ENCODE measurements around the gene SOHLH1.

The SOHLH1 gene

DNA sequence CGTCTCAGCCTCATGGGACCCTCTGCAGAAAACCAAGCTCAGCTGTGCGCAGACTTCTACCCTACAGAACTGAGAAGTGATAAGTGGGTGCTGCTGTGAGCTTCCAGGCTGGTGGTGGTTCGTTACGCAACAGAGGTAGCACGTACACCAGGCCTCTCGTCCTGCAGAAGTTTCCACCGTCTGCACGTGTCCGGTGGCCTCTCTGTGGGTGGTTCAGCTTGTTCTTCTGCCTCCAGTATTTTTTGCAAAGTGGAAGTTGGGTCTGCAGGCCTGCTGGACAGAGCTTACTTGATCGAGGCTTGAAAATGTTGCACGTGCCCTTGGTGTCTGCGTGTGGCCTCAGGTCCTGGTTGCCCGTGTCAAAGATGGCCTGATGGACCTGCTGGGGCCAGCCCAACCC is 30.2 kb upstream of the SOHLH1 start:
- no peak for DNase-seq (ENCODE audit: low spot score)

DNA sequence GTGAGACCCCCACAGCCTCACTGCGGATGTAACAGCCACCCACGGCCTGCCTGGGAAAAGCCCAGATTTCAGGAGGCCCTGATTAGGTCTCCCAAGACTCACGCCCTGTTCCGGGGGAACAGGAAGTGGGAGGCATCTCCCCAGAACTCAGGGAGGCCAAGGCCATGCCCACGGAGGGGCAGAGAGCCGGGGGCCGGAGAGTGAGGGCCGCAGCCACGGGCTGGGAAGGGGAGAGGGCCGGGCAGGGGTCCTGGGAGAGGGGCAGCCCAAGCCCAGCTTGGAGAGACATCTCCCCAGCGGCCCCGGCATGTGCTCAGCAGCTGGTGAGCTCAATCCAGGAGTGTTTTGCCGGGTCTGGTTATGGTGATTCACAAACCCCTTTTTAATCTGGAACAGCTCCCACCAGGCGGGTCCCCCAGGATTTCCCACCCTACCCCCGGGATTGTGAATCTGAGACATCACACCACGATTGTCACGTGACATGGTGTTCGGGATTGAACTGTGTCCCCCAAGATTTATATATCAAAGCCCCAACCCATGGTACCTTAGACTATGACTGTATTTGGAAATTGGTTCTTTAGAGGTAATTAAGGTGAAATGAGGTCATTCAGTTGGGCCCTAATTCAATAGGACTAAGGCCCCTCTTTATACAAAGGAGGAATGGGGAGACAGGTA is 29.3 kb upstream of the SOHLH1 start:
- DNase-seq (ENCODE audit: low spot score) = no peak

GRCh38 chr9:135727257-135727875 is 28.1 kb upstream of the SOHLH1 start:
- DNase-seq (ENCODE audit: low spot score) = no peak

DNA sequence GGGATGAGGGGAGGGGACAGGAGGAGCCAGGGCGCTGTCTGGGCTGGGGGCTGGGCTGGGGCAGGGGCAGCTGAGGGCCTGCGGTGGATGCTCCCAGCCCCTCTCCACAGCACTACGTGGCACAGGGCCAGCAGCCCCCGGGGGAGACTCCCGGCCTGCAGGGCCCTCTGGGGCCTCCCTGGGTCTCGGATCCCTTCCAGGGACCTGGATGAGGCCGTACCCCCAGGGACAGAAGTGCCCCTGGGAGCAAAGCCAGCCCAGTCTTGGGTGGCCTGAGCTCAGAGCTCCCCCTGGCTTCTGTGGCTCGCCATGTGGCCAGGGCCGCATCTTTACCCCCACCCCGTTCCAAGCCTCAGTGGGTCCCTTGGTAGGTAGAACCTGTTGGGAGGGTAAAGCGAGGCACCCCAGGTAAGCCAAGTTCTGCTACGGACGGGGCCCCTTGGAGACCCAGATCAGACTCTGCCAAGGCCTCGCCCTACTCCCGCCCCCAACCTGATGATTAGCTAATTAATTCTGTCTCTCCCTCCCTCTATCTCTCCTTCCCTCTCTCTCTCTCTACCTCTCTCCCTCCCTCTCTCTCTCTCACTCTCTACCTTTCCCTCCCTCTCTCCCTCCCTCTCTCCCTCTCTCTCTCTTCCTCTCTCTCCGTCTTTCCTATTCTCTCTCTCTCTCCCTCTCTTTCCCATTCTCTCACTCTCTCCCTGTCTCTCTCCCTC is 27.0 kb upstream of the SOHLH1 start:
- no peak for DNase-seq (ENCODE audit: low spot score)

DNA sequence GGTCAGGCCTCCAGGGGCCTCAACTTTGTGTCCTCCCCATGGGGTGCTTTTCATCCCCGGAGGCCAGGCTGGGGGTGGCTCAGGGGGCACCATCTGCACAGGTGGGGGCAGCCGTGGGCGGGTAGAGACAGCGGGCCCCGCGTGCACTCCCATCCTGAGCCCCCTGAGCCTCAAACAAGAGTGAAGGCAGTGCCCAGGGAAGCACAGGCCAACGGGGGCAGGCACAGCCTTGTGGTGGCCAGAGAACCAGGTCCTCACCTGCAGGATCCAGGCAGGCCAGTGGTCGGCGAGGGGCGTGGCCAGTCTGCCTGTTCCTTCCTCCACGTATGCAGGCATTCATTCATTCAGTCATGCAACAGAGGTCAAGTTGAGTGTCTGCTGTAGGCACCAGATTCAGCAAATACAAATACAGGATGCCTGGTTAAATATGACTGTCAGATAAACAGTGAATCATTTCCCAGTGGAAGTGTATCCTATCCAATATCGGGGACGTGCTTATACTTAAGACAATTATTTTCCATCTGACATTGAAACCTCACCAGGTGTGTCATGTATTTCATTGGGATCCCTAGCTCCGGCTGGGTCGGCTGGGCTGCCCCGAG is 25.0 kb upstream of the SOHLH1 start:
- DNase-seq (ENCODE audit: low spot score) = no peak

DNA sequence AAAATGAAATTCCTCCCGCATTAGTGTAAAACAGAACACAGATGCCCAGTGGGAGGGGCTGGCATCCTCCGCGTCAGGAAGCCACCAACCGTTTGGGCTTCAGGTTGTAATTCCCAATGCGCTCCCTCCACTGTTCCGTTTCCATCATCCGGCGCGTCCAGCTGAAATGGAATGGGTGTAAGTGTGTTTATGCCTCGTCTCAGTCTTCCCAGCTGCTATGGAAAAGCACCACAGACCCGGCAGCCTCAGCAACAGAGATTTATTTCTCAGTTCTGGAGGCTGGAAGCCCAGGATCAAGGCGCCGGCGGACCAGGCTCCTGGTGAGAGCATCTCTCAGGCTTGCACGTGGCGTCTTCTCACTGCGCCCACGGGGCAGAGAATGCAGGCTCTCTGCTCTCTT is 23.1 kb upstream of the SOHLH1 start:
- DNase-seq (ENCODE audit: low spot score) = no peak

- DNase-seq (ENCODE audit: low spot score) = no peak
These were observed 20.2 kb upstream of the SOHLH1 start for GRCh38 chr9:135719472-135719871.

GRCh38 chr9:135718616-135719015 is 19.3 kb upstream of the SOHLH1 start:
- no peak for DNase-seq (ENCODE audit: low spot score)

- DNase-seq (ENCODE audit: low spot score) = no peak
These were observed 18.1 kb upstream of the SOHLH1 start for GRCh38 chr9:135717410-135717809.

GRCh38 chr9:135716045-135716444 is 16.8 kb upstream of the SOHLH1 start:
- DNase-seq (ENCODE audit: low spot score) = no peak

- DNase-seq (ENCODE audit: low spot score) = no peak
These were observed 15.8 kb upstream of the SOHLH1 start for GRCh38 chr9:135715056-135715595.

DNA sequence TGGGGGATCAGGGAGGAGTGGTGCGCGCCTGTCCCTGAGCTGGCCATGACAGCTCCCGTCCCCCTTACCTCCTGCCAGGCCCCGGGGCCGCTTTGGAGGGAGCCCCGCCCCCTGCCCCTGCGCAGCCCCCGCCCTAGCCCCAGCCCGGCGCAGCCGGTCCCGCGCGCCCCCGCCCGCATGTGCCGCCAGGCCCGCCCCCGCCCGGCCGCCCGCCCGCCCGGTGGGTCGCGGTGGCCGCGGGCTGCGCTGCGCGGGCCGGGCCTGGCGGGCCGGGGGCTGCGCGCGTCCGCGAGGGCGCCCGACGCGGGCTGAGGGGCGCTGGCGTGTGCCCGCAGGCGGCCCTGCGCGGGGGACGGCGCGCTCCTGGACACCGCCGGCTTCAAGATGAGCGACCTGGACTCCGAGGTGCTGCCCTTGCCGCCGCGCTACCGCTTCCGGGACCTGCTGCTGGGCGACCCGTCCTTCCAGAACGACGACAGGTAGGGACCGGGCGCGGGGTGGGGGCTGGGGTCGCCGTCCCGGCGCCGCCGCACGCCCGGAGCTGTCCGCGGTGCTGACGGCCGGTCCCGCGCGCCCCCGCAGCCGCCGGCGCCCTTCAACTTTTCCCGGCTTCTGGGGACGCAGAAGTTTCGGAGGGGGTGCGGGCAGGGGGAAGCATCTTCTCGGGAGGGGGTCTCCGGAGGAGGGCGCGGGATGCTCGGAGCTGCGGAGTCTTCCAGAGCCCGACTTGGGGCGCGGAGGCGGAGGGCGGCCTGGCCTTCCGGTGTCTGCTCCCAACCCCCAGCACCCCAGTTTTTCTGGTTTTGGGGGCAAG is 15.2 kb upstream of the SOHLH1 start:
- DNase-seq (ENCODE audit: low spot score) = no peak

GRCh38 chr9:135712613-135713295 is 13.5 kb upstream of the SOHLH1 start:
- DNase-seq (ENCODE audit: low spot score) = no peak

- no peak for DNase-seq (ENCODE audit: low spot score)
These were observed 12.6 kb upstream of the SOHLH1 start for GRCh38 chr9:135711881-135712280.

DNA sequence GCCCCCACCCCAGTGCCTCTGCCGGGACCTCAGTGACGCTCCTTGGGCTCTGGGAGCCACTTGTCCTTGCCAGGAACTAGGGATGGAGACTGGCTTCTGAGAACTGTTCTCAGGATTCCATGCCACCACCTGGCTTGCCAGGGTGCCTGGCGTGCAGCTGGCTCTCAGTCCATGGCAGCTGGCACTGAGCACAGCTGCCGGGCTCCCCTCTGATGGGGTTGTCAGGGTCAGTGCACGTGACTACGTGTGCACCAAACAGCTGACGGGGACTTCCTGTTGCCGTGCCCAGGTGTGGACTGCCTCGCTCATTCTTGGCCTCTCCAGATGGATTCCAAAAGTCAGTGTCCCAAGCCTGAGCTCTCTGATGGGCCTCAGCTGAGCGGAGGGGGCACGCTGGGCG is 12.1 kb upstream of the SOHLH1 start:
- DNase-seq (ENCODE audit: low spot score) = no peak

DNA sequence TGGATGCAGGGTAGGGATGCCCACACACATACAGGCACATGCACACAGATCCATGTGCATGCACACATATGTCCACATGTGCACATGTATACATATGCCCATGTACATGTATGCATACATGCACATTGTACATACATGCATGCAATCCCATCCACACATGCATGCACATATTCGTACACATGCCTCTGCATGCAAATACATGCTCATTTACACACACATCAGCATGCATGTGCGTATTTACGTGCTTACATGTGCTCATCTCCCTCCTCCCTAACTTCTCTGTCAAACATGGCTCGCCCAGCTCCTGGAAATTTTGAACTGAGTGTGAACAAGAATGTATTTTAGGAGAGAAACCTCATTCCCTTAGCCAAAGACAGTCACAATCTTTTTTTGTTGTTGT is 8.9 kb upstream of the SOHLH1 start:
- no peak for DNase-seq (ENCODE audit: low spot score)

DNA sequence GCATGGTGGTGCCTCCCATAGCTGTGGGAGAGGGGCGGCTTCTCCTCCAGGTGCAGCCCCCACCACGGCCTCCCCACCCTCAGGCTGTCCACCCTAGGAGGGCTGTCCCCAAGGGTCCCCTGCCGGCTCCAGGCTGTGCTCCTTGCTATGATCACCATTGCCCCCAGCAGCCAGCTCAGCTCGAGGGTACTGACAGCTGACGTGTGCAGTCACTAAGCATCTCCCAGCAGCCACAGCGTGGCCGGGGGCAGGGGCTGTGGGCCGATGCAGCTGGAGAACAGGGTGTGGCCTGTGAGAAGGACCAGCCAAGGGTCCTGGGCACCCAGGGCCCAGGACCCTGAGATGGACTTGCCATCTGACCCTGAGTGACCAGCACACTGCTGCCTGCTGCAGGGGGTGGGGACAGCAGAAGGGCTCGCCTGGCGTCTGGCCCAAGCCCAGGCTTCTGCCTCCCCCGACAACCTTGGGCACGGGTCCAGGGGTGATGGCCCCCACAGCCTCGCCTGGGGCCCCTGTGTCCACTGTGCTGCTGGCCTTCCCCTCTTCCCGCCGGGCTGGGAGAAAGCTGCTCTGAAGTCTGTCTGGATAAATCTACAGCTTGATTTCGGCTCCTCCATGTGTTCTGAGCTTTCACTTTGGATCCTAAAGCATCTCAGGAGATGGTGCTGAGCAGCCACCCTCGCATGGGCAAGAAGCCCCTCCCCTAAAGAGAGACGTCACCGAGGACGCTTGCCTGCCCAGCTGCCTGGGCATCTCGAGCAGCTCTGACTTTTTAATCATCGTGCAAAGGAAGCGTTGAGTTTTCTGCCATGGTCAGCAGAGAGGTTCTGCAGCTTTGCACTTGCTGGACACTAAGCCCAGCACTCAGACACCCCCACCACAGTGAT is 8.2 kb upstream of the SOHLH1 start:
- no peak for DNase-seq (ENCODE audit: low spot score)

- no peak for DNase-seq (ENCODE audit: low spot score)
These were observed 7.0 kb upstream of the SOHLH1 start for GRCh38 chr9:135706288-135706687.

DNA sequence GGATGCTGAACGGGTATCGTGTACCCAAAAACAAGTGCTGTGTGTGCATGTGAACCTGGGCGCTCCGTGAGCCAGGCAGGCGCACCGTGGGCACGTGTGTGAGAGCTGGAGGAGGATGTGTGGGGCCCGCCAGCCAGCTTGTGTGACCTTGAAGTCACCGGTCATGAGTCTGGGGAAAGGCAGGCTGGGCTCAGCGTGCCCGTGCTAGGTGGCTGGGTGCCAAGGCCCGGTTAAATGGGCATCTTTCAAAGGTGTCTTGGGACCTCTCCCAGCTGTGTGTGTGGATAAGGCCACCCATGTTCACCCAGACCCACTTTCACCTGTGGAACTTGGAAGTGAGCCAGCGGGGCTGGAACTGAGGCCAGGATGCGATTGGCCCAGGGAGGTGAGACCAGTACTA is 6.1 kb upstream of the SOHLH1 start:
- DNase-seq (ENCODE audit: low spot score) = no peak

DNA sequence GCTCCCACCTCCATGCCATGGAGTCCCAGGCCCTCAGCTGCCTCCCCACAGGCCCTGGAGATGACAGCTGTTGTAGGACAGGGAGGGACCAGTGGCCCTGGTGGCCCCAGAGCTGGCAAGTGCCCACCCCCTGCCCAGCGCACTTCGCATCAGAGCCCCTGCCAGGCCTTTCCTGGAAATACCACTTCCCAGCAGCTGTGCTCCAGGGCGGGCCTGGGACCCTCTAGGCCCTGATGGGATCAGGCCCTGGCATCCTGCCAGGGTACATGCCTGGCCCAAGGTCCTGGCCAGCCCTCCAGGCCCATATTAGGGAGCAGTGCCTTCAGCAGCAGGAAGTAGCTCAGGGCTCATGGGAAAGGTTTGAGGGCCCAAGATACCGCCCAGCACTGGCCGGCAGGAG is 5.2 kb upstream of the SOHLH1 start:
- DNase-seq (ENCODE audit: low spot score) = no peak

Data from HuH-7 (cell line).